Right kidney (tissue), 1 donor: Measurements from ENCODE around the gene KDM4F.

Experiments
- DNase-seq: peaks from one replicate; pipeline ENCODE4 v3.0.0-alpha.2; 2016

The KDM4F gene

GRCh38 chr11:95091663-95092180 is 42.5 kb downstream of the KDM4F start:
- no peak for DNase-seq

DNA sequence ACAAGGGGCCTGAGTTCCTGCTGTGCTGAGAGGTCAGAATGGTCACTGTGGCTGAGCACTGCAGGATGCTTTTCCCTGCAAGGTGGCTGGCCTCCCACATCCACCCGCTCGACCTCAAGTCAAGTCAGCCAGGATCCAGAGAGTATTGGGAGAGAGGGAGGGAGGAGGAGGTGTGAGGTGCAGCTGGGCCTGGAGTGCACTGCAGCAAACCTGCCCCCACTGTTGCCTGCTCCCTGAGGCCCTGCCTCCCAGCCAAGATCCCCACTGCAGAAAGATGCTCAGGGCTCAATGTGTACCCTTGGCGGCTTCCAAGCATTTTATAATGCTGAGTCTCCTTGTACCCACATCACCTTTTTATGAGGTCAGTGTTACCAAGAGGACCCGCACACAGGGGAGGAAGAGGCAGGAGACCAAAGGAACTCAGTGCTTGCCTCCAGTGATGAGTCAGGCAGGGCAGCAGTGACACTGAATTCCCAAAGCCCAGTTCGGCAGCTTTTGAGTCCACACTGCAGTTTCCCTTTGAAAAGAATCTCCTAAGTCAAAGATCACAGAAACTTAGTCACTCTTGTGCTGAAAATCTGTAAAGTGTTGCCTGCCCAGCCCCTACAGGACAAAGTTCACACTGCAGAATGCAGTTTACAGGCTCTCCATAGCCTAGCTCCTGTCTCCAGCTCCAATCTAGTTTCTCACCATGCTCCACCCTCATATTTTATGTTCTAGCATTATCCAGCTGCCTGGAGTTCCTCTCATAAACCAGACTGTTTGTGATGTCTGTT is 43.5 kb downstream of the KDM4F start:
- DNase-seq, result no peak

DNA sequence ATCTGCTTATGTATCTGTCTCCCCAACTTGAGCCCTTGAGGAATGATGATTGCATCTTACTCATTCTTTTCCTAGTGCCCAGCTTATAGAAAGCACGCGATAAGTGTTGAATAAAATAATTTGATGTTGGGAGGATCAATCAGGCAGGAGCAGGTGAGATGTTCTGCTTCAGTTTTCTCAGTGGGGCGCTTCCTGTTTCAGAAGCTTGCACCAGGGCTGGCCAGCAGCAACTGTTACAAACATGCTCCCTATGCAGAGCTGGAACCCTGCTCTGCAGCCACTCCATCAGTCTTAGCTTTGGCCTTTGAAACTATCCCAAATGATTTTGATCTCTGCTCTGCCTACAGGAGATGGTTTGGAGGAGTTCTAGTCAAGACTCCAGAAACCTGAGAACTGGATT is 44.3 kb downstream of the KDM4F start:
- no peak for DNase-seq

- no peak for DNase-seq
Observed at GRCh38 chr11:95095858-95096587, 46.8 kb downstream of the KDM4F start.

GRCh38 chr11:95097209-95097608 is 48.0 kb downstream of the KDM4F start:
- DNase-seq, result no peak

GRCh38 chr11:95098826-95099225 is 49.6 kb downstream of the KDM4F start:
- no peak for DNase-seq

GRCh38 chr11:95100191-95100648 is 51.0 kb downstream of the KDM4F start:
- DNase-seq, result no peak
